Cerebellar nuclear complex (tissue), 1 donor: Measurements from ENCODE around the gene EXOSC6.
"Not testable (repeated sequence)": the region's sequence is repeated elsewhere in the genome, so short reads cannot be mapped to it uniquely, and the experiment has no call there.

Source experiments
- DNase-seq, 2 experiments: peaks; one replicate each; lab custom pipeline; 2025; lab: John Stamatoyannopoulos, UW

The EXOSC6 gene

GRCh38 chr16:70198230-70198629 lies 53.5 kb downstream of the EXOSC6 start:
- DNase-seq: not testable (repeated sequence)

- DNase-seq: not testable (repeated sequence)
Measured at GRCh38 chr16:70197611-70198010, 54.1 kb downstream of the EXOSC6 start.
